Hepatocyte (in vitro differentiated cells): ENCODE measurements around the gene HPX. TPM values are rescaled to one million over a fixed set of nuclear protein-coding genes. Genes with fewer than 3 reads are reported as not detected.

Experiments used
- DNase-seq: peaks from one replicate; pipeline ENCODE4 v3.0.0-alpha.2; 2016; ENCODE audit warnings: low spot score
- H2AFZ ChIP-seq: fragments of 200-600 bp; sonication (generic); 2 replicates; pipeline ENCODE4 v1.6.0; 2016; ENCODE audit warnings: antibody characterized with exemption, mild to moderate bottlenecking
- H3K27ac ChIP-seq: fragments of 200-600 bp; sonication (generic); 2 replicates; pipeline ENCODE4 v1.5.1; 2016; ENCODE audit warnings: mild to moderate bottlenecking
- H3K27me3 ChIP-seq: fragments of 200-600 bp; sonication (generic); 2 replicates; pipeline ENCODE4 v1.6.1; 2016
- H3K36me3 ChIP-seq: fragments of 200-600 bp; sonication (generic); replicated peaks from 2 replicates; pipeline ENCODE4 v1.5.1; 2016; ENCODE audit warnings: low read depth; ENCODE audit not compliant: insufficient read depth
- H3K4me1 ChIP-seq: fragments of 200-600 bp; sonication (generic); 2 replicates; pipeline ENCODE4 v1.5.1; 2016; ENCODE audit warnings: mild to moderate bottlenecking, moderate library complexity; ENCODE audit not compliant: insufficient read depth
- H3K4me2 ChIP-seq: fragments of 200-600 bp; sonication (generic); 2 replicates; pipeline ENCODE4 v1.6.0; 2016
- H3K4me3 ChIP-seq: fragments of 200-600 bp; sonication (generic); 2 replicates; pipeline ENCODE4 v1.5.1; 2016; ENCODE audit warnings: mild to moderate bottlenecking
- H3K79me2 ChIP-seq: fragments of 200-600 bp; sonication (generic); 2 replicates; pipeline ENCODE4 v1.6.0; 2017; ENCODE audit warnings: mild to moderate bottlenecking
- H3K9me2 ChIP-seq: fragments of 200-600 bp; sonication (generic); replicated peaks from 2 replicates; pipeline ENCODE4 v1.6.0; 2017; ENCODE audit warnings: mild to moderate bottlenecking; ENCODE audit not compliant: insufficient read depth
- H3K9me3 ChIP-seq: fragments of 200-600 bp; sonication (generic); 2 replicates; pipeline ENCODE4 v1.5.1; 2016; ENCODE audit warnings: low read depth, mild to moderate bottlenecking
- H4K20me1 ChIP-seq: fragments of 200-600 bp; sonication (generic); 2 replicates; pipeline ENCODE4 v1.6.0; 2016; ENCODE audit warnings: mild to moderate bottlenecking; ENCODE audit not compliant: insufficient read depth, poor library complexity, severe bottlenecking
- EZH2 ChIP-seq: fragments of 200-600 bp; sonication (generic); IDR thresholded peaks from 2 replicates; pipeline ENCODE4 v1.6.1; 2016; ENCODE audit warnings: antibody characterized with exemption, mild to moderate bottlenecking, borderline replicate concordance
- EZH2phosphoT487 ChIP-seq: fragments of 200-600 bp; sonication (generic); IDR thresholded peaks from one replicate; pipeline ENCODE4 v1.6.1; 2018; ENCODE audit warnings: antibody characterized with exemption, mild to moderate bottlenecking, low read depth, moderate library complexity; ENCODE audit not compliant: unreplicated experiment, severe bottlenecking
- WGBS: methylation state at CpG from one replicate; pipeline ENCODE4 v1.1.6; 2016; ENCODE audit warnings: low lambda C conversion rate; ENCODE audit errors: missing lambda C conversion rate; 5-methylcytosine and 5-hydroxymethylcytosine counted together
- polyA plus RNA-seq: library from polyadenylated mRNA; unstranded; fragments of >200 nt; fragmentation: Nextera tagmentation; extraction: Ambion mirVana; gene quantifications from 2 replicates; pipeline ENCODE4 v1.2.1, GENCODE V29; 2016
- total RNA-seq: library from RNA; depleted of rRNA; stranded (reverse); fragments of >200 nt; gene quantifications from 2 replicates; pipeline ENCODE4 v1.2.3, GENCODE V29; 2014
- TF ChIP-seq, protein P1 (sequence below): fragments of 200-600 bp; sonication (generic); IDR thresholded peaks from 2 replicates; pipeline ENCODE4 v1.5.1; 2016; ENCODE audit warnings: antibody characterized with exemption, mild to moderate bottlenecking; ENCODE audit not compliant: poor library complexity

The HPX gene
- total and polyA plus RNA-seq, 2 experiments from 2014 or later = 358 to 361 TPM

DNA sequence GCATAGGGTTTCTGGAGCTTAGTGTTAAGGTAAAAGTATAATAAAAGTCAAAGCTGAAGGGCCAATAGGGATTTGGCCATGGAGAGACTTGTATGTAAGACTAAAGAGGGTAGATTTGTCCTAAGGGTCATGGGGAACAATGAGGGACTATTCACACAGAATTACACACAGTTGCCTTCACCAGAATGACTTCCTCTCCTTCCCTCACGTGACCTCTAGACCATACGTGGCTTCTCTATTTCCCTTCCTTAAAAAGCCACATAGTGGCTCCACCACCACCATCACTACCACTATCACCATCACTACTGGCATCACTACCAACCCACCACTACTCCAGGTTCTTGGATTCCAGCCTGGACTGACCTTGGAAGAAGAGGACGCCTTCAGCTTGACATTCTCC, 2.8 kb downstream of the HPX start:
- H3K27me3 ChIP-seq = no peaks in the 10 kb centered on the region
- no peaks in the 10 kb centered on the region for H4K20me1 ChIP-seq
- no peak overlapping the region for H2AFZ ChIP-seq
- no peaks in the 10 kb centered on the region for H3K36me3 ChIP-seq
- 89% methylated on average over 3 of the region's 3 CpGs for WGBS
- H3K79me2 ChIP-seq = no peaks in the 10 kb centered on the region
- H3K4me1 ChIP-seq = peaks cover 20% of the 10 kb centered on the region
- DNase-seq = no peak
- H3K4me2 ChIP-seq = no peak overlapping the region
- no peak for TF ChIP-seq EZH2phosphoT487
- TF ChIP-seq, protein P1, sequence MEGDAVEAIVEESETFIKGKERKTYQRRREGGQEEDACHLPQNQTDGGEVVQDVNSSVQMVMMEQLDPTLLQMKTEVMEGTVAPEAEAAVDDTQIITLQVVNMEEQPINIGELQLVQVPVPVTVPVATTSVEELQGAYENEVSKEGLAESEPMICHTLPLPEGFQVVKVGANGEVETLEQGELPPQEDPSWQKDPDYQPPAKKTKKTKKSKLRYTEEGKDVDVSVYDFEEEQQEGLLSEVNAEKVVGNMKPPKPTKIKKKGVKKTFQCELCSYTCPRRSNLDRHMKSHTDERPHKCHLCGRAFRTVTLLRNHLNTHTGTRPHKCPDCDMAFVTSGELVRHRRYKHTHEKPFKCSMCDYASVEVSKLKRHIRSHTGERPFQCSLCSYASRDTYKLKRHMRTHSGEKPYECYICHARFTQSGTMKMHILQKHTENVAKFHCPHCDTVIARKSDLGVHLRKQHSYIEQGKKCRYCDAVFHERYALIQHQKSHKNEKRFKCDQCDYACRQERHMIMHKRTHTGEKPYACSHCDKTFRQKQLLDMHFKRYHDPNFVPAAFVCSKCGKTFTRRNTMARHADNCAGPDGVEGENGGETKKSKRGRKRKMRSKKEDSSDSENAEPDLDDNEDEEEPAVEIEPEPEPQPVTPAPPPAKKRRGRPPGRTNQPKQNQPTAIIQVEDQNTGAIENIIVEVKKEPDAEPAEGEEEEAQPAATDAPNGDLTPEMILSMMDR = no peak
- TF ChIP-seq EZH2 = no peak
- no peaks in the 10 kb centered on the region for H3K9me2 ChIP-seq
- no peak overlapping the region for H3K27ac ChIP-seq
- no peaks in the 10 kb centered on the region for H3K9me3 ChIP-seq
- H3K4me3 ChIP-seq = no peak overlapping the region

GRCh38 chr11:6437423-6437822, 3.4 kb downstream of the HPX start:
- no peaks in the 10 kb centered on the region for H3K27me3 ChIP-seq
- TF ChIP-seq EZH2phosphoT487 (no peak), EZH2 (no peak)
- TF ChIP-seq, protein P1 = no peak

DNA sequence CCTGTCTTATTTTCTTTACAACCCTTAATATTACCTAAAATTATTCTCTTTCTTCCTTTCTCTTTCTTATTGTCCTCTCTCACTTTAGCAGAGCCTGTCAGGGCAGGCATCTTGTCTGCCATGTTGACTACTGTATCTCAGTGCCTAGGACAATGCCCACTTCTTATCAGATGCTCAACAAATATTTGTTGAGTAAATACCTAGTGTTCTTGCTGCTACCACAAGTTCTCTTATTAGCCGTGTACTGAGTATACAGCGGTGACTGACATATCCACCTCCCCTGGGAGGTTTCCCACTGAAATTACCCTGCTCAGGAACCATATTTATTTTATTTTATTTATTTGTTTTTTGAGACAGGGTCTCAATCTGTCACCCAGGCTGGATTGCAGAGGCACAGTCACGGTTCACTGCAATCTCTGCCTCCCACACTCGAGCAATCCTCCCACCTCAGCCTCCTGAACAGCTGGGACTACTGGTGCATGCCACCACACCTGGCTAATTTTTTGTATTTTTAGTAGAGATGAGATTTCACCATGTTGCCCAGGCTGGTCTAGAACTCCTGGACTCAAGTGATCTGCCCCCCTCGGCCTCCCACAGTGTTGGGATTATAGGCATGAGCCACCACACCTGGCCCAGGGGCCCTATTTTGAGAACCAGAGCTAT, 6.7 kb downstream of the HPX start:
- no peaks in the 10 kb centered on the region for H4K20me1 ChIP-seq
- no peaks in the 10 kb centered on the region for H3K4me1 ChIP-seq
- H3K4me2 ChIP-seq = no peak overlapping the region
- H2AFZ ChIP-seq = no peak overlapping the region
- no peaks in the 10 kb centered on the region for H3K9me2 ChIP-seq
- H3K79me2 ChIP-seq = no peaks in the 10 kb centered on the region
- WGBS = 58% methylated on average over 5 of the region's 5 CpGs
- no peak for DNase-seq
- no peaks in the 10 kb centered on the region for H3K27me3 ChIP-seq
- H3K4me3 ChIP-seq = no peak overlapping the region
- no peaks in the 10 kb centered on the region for H3K36me3 ChIP-seq
- H3K9me3 ChIP-seq = no peaks in the 10 kb centered on the region
- no peak overlapping the region for H3K27ac ChIP-seq
- TF ChIP-seq, protein P1 = no peak
- no peak for TF ChIP-seq EZH2

More at GRCh38 chr11:6437423-6437822, 3.4 kb downstream of the HPX start:
- Histone ChIP-seq H3K79me2 (no peaks in the 10 kb centered on the region), H3K4me1 (peaks cover 20% of the 10 kb centered on the region), H3K9me3 (no peaks in the 10 kb centered on the region), H3K4me2 (no peak overlapping the region), H3K27ac (no peak overlapping the region), H3K9me2 (no peaks in the 10 kb centered on the region), H4K20me1 (no peaks in the 10 kb centered on the region), H3K36me3 (no peaks in the 10 kb centered on the region), H2AFZ (no peak overlapping the region), H3K4me3 (no peak overlapping the region)
- 93% methylated on average over 12 of the region's 12 CpGs for WGBS
- no peak for DNase-seq
